HG03280 (cell line): Measurements from ENCODE around the gene COMMD7.

Experiments
- ATAC-seq: cut with Tn5 transposase; IDR thresholded peaks from one replicate; pipeline ENCODE4 v1.9.1; 2021; ENCODE audit warnings: mild to moderate bottlenecking, moderate library complexity; ENCODE audit not compliant: unreplicated experiment

The COMMD7 gene

GRCh38 chr20:32743237-32744112 lies at the start of gene COMMD7:
Gene COMMD7 (minus strand): TSS chr20:32743467. CDS start chr20:32743391, 76 bp downstream.
- peak; percentile 50 for ATAC-seq

GRCh38 chr20:32792731-32793458 lies 49.6 kb upstream of the COMMD7 start:
- ATAC-seq, result no peak

GRCh38 chr20:32792316-32792715 lies 49.0 kb upstream of the COMMD7 start:
- peak; percentile 41 for ATAC-seq

- no peak for ATAC-seq
Measured at GRCh38 chr20:32790751-32791057, 47.4 kb upstream of the COMMD7 start.

- peak; percentile 74 for ATAC-seq
Measured at GRCh38 chr20:32789896-32790750, 46.9 kb upstream of the COMMD7 start.

GRCh38 chr20:32787168-32787567 lies 43.9 kb upstream of the COMMD7 start:
- no peak for ATAC-seq

GRCh38 chr20:32786059-32786760 lies 42.9 kb upstream of the COMMD7 start:
- ATAC-seq, result no peak

GRCh38 chr20:32784369-32785080 lies 41.3 kb upstream of the COMMD7 start:
- ATAC-seq, result no peak

- ATAC-seq, result no peak
Measured at GRCh38 chr20:32780749-32781655, 37.7 kb upstream of the COMMD7 start.

GRCh38 chr20:32780278-32780677 lies 37.0 kb upstream of the COMMD7 start:
- ATAC-seq, result no peak

- no peak for ATAC-seq
Measured at GRCh38 chr20:32779500-32780211, 36.4 kb upstream of the COMMD7 start.

- no peak for ATAC-seq
Measured at GRCh38 chr20:32777177-32777956, 34.1 kb upstream of the COMMD7 start.

- ATAC-seq, result no peak
Measured at GRCh38 chr20:32775336-32775991, 32.2 kb upstream of the COMMD7 start.

GRCh38 chr20:32773855-32774254 lies 30.6 kb upstream of the COMMD7 start:
- ATAC-seq, result no peak

- no peak for ATAC-seq
Measured at GRCh38 chr20:32773223-32773622, 30.0 kb upstream of the COMMD7 start.

- no peak for ATAC-seq
Measured at GRCh38 chr20:32772046-32772445, 28.8 kb upstream of the COMMD7 start.
